HEK293 (cell line): ENCODE results near the gene ITSN2.

Experiments used
- ZBTB20 ChIP-seq: fragments of 450-650 bp; formaldehyde crosslinking; IDR thresholded peaks from 2 replicates; pipeline ENCODE4 v1.5.1; 2016; ENCODE audit warnings: missing biosample characterization, missing genetic modification characterization
- ZNF121 ChIP-seq: fragments of 450-650 bp; formaldehyde crosslinking; IDR thresholded peaks from 2 replicates; pipeline ENCODE4 v1.5.1; 2016; ENCODE audit warnings: missing biosample characterization, missing genetic modification characterization
- ZNF174 ChIP-seq: fragments of 450-650 bp; formaldehyde crosslinking; IDR thresholded peaks from 2 replicates; pipeline ENCODE4 v1.5.0; 2017; ENCODE audit warnings: missing biosample characterization, mild to moderate bottlenecking, missing genetic modification characterization
- ZNF248 ChIP-seq: fragments of 450-650 bp; formaldehyde crosslinking; IDR thresholded peaks from 2 replicates; pipeline ENCODE4 v1.5.1; 2017; ENCODE audit warnings: missing biosample characterization, missing genetic modification characterization
- ZNF274 ChIP-seq, 2 experiments: fragments of 200-500 bp in 1 of 2; fragments of 450-650 bp in 1 of 2; sonication (Bioruptor generic) in 1 of 2; formaldehyde crosslinking in 1 of 2; IDR thresholded peaks; 2 replicates each; pipeline versions ENCODE4 v1.5.1 to v1.6.1; 2014 to 2016; ENCODE audit warnings: borderline replicate concordance in 1 of 2, inconsistent platforms in 1 of 2, low read length in 1 of 2, missing biosample characterization in 1 of 2, missing genetic modification characterization in 1 of 2
- ZNF37A ChIP-seq: fragments of 450-650 bp; IDR thresholded peaks from 2 replicates; pipeline ENCODE4 v1.5.1; 2018; ENCODE audit warnings: missing biosample characterization, missing genetic modification characterization
- TF ChIP-seq, protein P1 (sequence below): fragments of 450-650 bp; formaldehyde crosslinking; IDR thresholded peaks from 2 replicates; pipeline ENCODE4 v1.5.1; 2016; ENCODE audit warnings: missing biosample characterization, missing genetic modification characterization

DNA sequence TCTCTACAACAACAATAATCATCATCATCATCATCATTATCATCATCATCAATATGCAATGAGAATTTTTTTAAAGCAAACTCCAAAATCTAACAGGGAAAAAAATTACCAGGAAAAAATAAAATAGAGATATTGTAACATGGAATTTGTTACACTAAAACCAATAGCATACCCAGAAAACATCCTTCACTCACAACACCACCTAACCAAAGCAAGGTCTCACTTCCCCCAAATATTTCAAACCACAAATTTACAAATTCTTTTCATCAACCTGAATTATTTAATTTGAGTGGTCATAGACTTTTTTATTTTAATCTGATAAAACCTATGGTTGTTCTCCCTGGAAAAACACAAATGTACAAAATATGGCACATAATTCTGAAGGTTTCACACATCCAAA, 11.2 kb downstream of the ITSN2 start:
- no peak for TF ChIP-seq ZBTB20
- no peak for TF ChIP-seq ZNF274 (IDR thresholded peaks at IDR 0.05; ENCODE audit: low read length)
- no peak for TF ChIP-seq ZNF274 (tag by site-specific recombination; IDR thresholded peaks at IDR 0.05; ENCODE audit: borderline replicate concordance)
- no peak for TF ChIP-seq ZNF121
- TF ChIP-seq ZNF248, result no peak
- TF ChIP-seq, protein P1, sequence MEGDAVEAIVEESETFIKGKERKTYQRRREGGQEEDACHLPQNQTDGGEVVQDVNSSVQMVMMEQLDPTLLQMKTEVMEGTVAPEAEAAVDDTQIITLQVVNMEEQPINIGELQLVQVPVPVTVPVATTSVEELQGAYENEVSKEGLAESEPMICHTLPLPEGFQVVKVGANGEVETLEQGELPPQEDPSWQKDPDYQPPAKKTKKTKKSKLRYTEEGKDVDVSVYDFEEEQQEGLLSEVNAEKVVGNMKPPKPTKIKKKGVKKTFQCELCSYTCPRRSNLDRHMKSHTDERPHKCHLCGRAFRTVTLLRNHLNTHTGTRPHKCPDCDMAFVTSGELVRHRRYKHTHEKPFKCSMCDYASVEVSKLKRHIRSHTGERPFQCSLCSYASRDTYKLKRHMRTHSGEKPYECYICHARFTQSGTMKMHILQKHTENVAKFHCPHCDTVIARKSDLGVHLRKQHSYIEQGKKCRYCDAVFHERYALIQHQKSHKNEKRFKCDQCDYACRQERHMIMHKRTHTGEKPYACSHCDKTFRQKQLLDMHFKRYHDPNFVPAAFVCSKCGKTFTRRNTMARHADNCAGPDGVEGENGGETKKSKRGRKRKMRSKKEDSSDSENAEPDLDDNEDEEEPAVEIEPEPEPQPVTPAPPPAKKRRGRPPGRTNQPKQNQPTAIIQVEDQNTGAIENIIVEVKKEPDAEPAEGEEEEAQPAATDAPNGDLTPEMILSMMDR (tag by site-specific recombination), result no peak
- no peak for TF ChIP-seq ZNF37A
- TF ChIP-seq ZNF174 (tag by site-specific recombination), result no peak
